CD4-positive, alpha-beta T cell (primary cell): Measurements from ENCODE around the gene DHX15. TPM values are rescaled to one million over a fixed set of nuclear protein-coding genes. Genes with fewer than 3 reads are reported as not detected.

ENCODE experiments used
- ATAC-seq: fragments of 200-7000 bp; cut with Tn5 transposase; one replicate; pipeline ENCODE4 v1.10.0; 2022; ENCODE audit warnings: mild to moderate bottlenecking; ENCODE audit not compliant: poor library complexity
- CTCF ChIA-PET: fragments of 350-600 bp; sonication (Branson Sonifier 250); formaldehyde crosslinking; loops from one replicate; lab custom pipeline; 2021; ENCODE audit warnings: antibody characterized with exemption, inconsistent platforms; lab: Charles Lee
- POLR2A ChIA-PET: fragments of 350-600 bp; sonication (Branson Sonifier 250); formaldehyde crosslinking; loops from one replicate; lab custom pipeline; 2021; ENCODE audit warnings: antibody characterized with exemption, inconsistent platforms; lab: Charles Lee
- DNase-seq, 14 experiments: peaks; one replicate each; pipeline ENCODE4 v3.0.0-alpha.2; 2013 to 2020; ENCODE audit warnings: mixed read lengths in 2 of 14
- H3K27ac ChIP-seq, 2 donors: one replicate each; pipeline versions ENCODE4 v1.5.1 to v1.7.0; 2013; ENCODE audit warnings: low read length in 2 of 2, low read depth in 1 of 2, mild to moderate bottlenecking in 1 of 2
- H3K27me3 ChIP-seq, 2 experiments: 1 replicate in 1 of 2; 2 replicates in 1 of 2; pipeline versions ENCODE4 v1.6.1 to v1.7.0; 2013; ENCODE audit warnings: low read length in 2 of 2, control low read depth in 1 of 2, mild to moderate bottlenecking in 1 of 2, moderate library complexity in 1 of 2; ENCODE audit not compliant: insufficient read depth in 2 of 2, control insufficient read depth in 1 of 2
- H3K36me3 ChIP-seq: one replicate; pipeline ENCODE4 v1.6.1; 2013; ENCODE audit warnings: low read length, control low read depth; ENCODE audit not compliant: insufficient read depth
- H3K4me1 ChIP-seq: one replicate; pipeline ENCODE4 v1.6.1; 2013; ENCODE audit warnings: low read length, control low read depth; ENCODE audit not compliant: insufficient read depth
- H3K4me3 ChIP-seq: one replicate; pipeline ENCODE4 v1.5.1; 2013; ENCODE audit warnings: mild to moderate bottlenecking, low read length, moderate library complexity
- H3K9me3 ChIP-seq, 2 experiments: 1 replicate in 1 of 2; 2 replicates in 1 of 2; pipeline versions ENCODE4 v1.6.1 to v1.7.0; 2013; ENCODE audit warnings: low read length in 2 of 2, mild to moderate bottlenecking in 2 of 2, control low read depth in 1 of 2, moderate library complexity in 1 of 2; ENCODE audit not compliant: control insufficient read depth in 1 of 2, insufficient read depth in 1 of 2
- H3K27ac Mint-ChIP-seq: one replicate; pipeline ENCODE4 v1.8.0; 2020; ENCODE audit warnings: mixed read lengths
- H3K27me3 Mint-ChIP-seq: one replicate; pipeline ENCODE4 v1.8.0; 2021; ENCODE audit warnings: mixed read lengths
- H3K36me3 Mint-ChIP-seq: one replicate; pipeline ENCODE4 v1.8.0; 2021; ENCODE audit warnings: low read depth, mixed read lengths
- H3K4me1 Mint-ChIP-seq: one replicate; pipeline ENCODE4 v1.8.0; 2021; ENCODE audit warnings: low read depth, mixed read lengths
- H3K4me3 Mint-ChIP-seq: one replicate; pipeline ENCODE4 v1.8.0; 2020; ENCODE audit warnings: mild to moderate bottlenecking, mixed read lengths
- H3K9me3 Mint-ChIP-seq: one replicate; pipeline ENCODE4 v1.8.0; 2020; ENCODE audit warnings: mixed read lengths
- CTCF ChIP-seq: fragments of 200-600 bp; IDR thresholded peaks from one replicate; pipeline ENCODE4 v1.8.0; 2022; ENCODE audit warnings: antibody characterized with exemption, mild to moderate bottlenecking
- intact Hi-C, 2 experiments: fragments of 100-400 bp; cut with DNase I in 1 of 2; cut with micrococcal nuclease in 1 of 2; formaldehyde crosslinking; loops; one replicate each; pipeline versions ENCODE4 v1.15.1 to v1.9.0; 2023 to 2025; cut with DNase I, micrococcal nuclease
- total RNA-seq, 174 experiments: library from RNA in 2 of 174; stranded (reverse) in 2 of 174; gene quantifications; one replicate each; pipeline ENCODE4 v1.2.3 and lab custom pipeline; 2021 to 2026

The DHX15 gene
- total RNA-seq, 2 experiments from 2014 or later = 208 to 209 TPM

- DNase-seq (no peak), ATAC-seq (no peak)
- Mint-ChIP-seq H3K27me3 (peaks cover 49% of the 10 kb centered on the region), H3K36me3 (peaks cover 5% of the 10 kb centered on the region), H3K4me1 (no peaks in the 10 kb centered on the region), H3K9me3 (peaks cover under 1% of the 10 kb centered on the region), H3K4me3 (no peak overlapping the region), H3K27ac (no peak overlapping the region)
- no peak for TF ChIP-seq CTCF
- peaks cover 6 to 12% of the 10 kb centered on the region in 2 experiments for H3K27me3 ChIP-seq
- ChIA-PET CTCF (interaction anchor here (1.2 kb wide), 1 partner anchor 13 kb away, joined by 3 read pairs; no protein-coding TSS in a partner anchor), POLR2A (no interaction called here)
- no peaks in the 10 kb centered on the region for H3K36me3 ChIP-seq
- H3K4me3 ChIP-seq = no peak overlapping the region
- no peaks in the 10 kb centered on the region for H3K4me1 ChIP-seq
- intact Hi-C loops = no loop called here
- peaks cover 0 to 3% of the 10 kb centered on the region in 2 experiments for H3K9me3 ChIP-seq
- H3K27ac ChIP-seq = no peak overlapping the region
Measured at GRCh38 chr4:24625091-24625490, 40.7 kb upstream of the DHX15 start.

GRCh38 chr4:24624381-24624780, 40.0 kb upstream of the DHX15 start:
- POLR2A ChIA-PET = no interaction called here

GRCh38 chr4:24622146-24622834, 37.9 kb upstream of the DHX15 start:
- intact Hi-C loops = no loop called here
- CTCF ChIA-PET = no interaction called here
- H3K4me1 Mint-ChIP-seq = no peaks in the 10 kb centered on the region
- H3K4me3 ChIP-seq = no peak overlapping the region
- H3K4me1 ChIP-seq = no peaks in the 10 kb centered on the region
- POLR2A ChIA-PET = no interaction called here
- peaks cover 0 to 3% of the 10 kb centered on the region in 2 experiments for H3K9me3 ChIP-seq
- no peak overlapping the region for H3K27ac ChIP-seq
- H3K27ac Mint-ChIP-seq = no peak overlapping the region
- no peak overlapping the region for H3K4me3 Mint-ChIP-seq
- H3K36me3 ChIP-seq = no peaks in the 10 kb centered on the region
- peaks cover 5% of the 10 kb centered on the region for H3K9me3 Mint-ChIP-seq
- TF ChIP-seq CTCF = no peak
- peaks cover 6 to 12% of the 10 kb centered on the region in 2 experiments for H3K27me3 ChIP-seq
- no peak for DNase-seq
- peaks cover 5% of the 10 kb centered on the region for H3K36me3 Mint-ChIP-seq
- ATAC-seq = no peak
- H3K27me3 Mint-ChIP-seq = peaks cover 35% of the 10 kb centered on the region

More at GRCh38 chr4:24624381-24624780, 40.0 kb upstream of the DHX15 start:
- Mint-ChIP-seq H3K27me3 (peaks cover 45% of the 10 kb centered on the region), H3K9me3 (peaks cover 5% of the 10 kb centered on the region), H3K4me3 (no peak overlapping the region), H3K36me3 (peaks cover 5% of the 10 kb centered on the region), H3K27ac (no peak overlapping the region), H3K4me1 (no peaks in the 10 kb centered on the region)
- no peak for TF ChIP-seq CTCF
- H3K4me1 ChIP-seq = no peaks in the 10 kb centered on the region
- intact Hi-C loops = no loop called here
- ATAC-seq = no peak
- no peak overlapping the region for H3K27ac ChIP-seq
- DNase-seq = no peak
- H3K9me3 ChIP-seq = peaks cover 0 to 3% of the 10 kb centered on the region in 2 experiments
- H3K36me3 ChIP-seq = no peaks in the 10 kb centered on the region
- H3K4me3 ChIP-seq = no peak overlapping the region
- peaks cover 6 to 12% of the 10 kb centered on the region in 2 experiments for H3K27me3 ChIP-seq
- CTCF ChIA-PET = interaction anchor here (0.6 to 1.2 kb wide), 2 partner anchors 13 to 38 kb away, joined by 3 to 4 read pairs; no protein-coding TSS in a partner anchor
